ENCODE results near the gene AIF1.

DNA sequence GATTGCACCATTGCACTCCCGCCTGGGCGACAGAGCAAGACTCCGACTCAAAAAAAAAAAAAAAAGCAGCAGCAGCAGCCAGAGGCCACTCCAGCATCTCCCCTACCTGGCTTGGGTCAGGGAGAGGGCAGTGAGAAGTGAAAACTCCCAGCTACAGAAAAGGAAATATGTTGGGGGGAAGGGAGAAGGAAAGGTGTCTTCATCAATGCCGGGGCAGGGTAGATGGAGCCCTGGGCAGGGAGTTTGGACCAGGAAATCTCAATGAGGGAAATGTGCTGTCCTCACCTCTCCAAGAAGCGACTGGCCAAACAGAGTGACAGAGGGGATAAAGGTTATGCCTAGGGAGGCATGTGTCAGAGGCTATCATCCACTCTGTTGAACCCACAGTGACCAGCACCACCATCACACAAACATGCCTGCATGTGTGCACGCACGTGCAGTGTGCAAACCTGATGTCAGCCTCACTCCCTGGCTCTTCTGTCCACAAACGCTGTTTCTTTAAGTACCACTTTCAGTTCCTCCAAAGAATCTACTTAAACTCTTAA, 887 bp upstream of the AIF1 start:
- TF ChIP-seq POLR2A (IDR thresholded peaks at IDR 0.05) (no peak), POLR2AphosphoS5 (IDR thresholded peaks at IDR 0.05) (no peak)

Measured in spleen (tissue), 3 donors.